Measurements from ENCODE around the gene AKAP6. TPM values are rescaled to one million over a fixed set of nuclear protein-coding genes. Genes with fewer than 3 reads are reported as not detected.

The AKAP6 gene
- total and polyA plus RNA-seq, 10 of the 15 experiments (the other 5 are each of a cell fraction or from before 2014, with no cell fraction given), result 0.35 to 5.9 (median 2.2) TPM

DNA sequence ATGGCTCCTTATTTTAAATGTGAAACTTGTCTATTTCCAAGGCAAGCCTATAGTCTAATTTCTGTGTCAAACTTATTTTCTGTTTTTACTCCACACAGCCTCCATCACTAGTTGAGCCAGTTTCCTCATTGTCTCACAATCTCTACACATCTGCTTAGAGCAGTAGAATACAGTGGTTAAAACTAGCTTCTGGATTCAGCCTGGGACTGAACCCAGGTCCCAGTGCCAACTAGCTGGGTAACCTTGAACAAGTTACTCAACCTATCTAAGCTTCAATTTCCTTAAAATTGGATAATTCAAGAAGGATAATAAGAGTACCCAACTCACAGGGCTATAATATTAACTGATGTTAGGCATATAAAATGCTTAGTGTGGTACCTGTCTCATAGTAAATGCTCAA, 304.8 kb downstream of the AKAP6 start:
- no TSS peak for BruUV-seq (replicated peaks)
- H3K4me1 ChIP-seq (ENCODE audit: control insufficient read depth, insufficient read depth, low read length), result no peaks in the 10 kb centered on the region
- in situ Hi-C loops (cut with MboI) (no loop called here), intact Hi-C loops (cut with micrococcal nuclease; ENCODE audit: unreplicated experiment) (no loop called here)
- no peaks in the 10 kb centered on the region for H3K27me3 ChIP-seq (replicated peaks in 1 of 2; ENCODE audit: control insufficient read depth in 2 of 2, insufficient read depth in 2 of 2, low read length in 1 of 2)
- CTCF ChIA-PET, result interaction anchor here (1.0 kb wide), 1 partner anchor 12 kb away, joined by 3 read pairs; no protein-coding TSS in a partner anchor
- FAIRE-seq, result no peak
- H3K4me2 ChIP-seq (ENCODE audit: control insufficient read depth, insufficient read depth), result no peak overlapping the region
- H3K79me2 ChIP-seq (ENCODE audit: control insufficient read depth, insufficient read depth, low read length), result no peaks in the 10 kb centered on the region
- ATAC-seq, result no peak
- H3K9ac ChIP-seq (ENCODE audit: control insufficient read depth, insufficient read depth, low read length), result no peak overlapping the region
- POLR2A ChIA-PET, result no interaction called here
- SMC1A ChIA-PET (ENCODE audit: uncharacterized antibody, unreplicated experiment), result no interaction called here
- H3K27ac ChIP-seq (ENCODE audit: control insufficient read depth, insufficient read depth), result no peak overlapping the region
- H3K9me3 ChIP-seq (replicated peaks; ENCODE audit: control insufficient read depth, insufficient read depth, low read length), result no peaks in the 10 kb centered on the region
- no peaks in the 10 kb centered on the region for H3K36me3 ChIP-seq (ENCODE audit: control insufficient read depth in 2 of 2, insufficient read depth in 2 of 2, low read length in 1 of 2)
- no peaks in the 10 kb centered on the region for H4K20me1 ChIP-seq (ENCODE audit: control insufficient read depth, insufficient read depth)
- H2AFZ ChIP-seq (ENCODE audit: control insufficient read depth, low read depth, low read length), result no peak overlapping the region
- RAD21 ChIA-PET (ENCODE audit: unreplicated experiment), result no interaction called here
- DNase-seq (ENCODE audit: low read depth, low spot score), result no peak
- no peak overlapping the region for H3K4me3 ChIP-seq
- TF ChIP-seq ZNF274 (IDR thresholded peaks at IDR 0.05; ENCODE audit: insufficient read depth, insufficient read length), result no peak
- no peak for TF ChIP-seq EZH2 (IDR thresholded peaks at IDR 0.05; ENCODE audit: borderline replicate concordance, control insufficient read depth, low read depth, low read length)
- TF ChIP-seq, protein P1, sequence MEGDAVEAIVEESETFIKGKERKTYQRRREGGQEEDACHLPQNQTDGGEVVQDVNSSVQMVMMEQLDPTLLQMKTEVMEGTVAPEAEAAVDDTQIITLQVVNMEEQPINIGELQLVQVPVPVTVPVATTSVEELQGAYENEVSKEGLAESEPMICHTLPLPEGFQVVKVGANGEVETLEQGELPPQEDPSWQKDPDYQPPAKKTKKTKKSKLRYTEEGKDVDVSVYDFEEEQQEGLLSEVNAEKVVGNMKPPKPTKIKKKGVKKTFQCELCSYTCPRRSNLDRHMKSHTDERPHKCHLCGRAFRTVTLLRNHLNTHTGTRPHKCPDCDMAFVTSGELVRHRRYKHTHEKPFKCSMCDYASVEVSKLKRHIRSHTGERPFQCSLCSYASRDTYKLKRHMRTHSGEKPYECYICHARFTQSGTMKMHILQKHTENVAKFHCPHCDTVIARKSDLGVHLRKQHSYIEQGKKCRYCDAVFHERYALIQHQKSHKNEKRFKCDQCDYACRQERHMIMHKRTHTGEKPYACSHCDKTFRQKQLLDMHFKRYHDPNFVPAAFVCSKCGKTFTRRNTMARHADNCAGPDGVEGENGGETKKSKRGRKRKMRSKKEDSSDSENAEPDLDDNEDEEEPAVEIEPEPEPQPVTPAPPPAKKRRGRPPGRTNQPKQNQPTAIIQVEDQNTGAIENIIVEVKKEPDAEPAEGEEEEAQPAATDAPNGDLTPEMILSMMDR (IDR thresholded peaks at IDR 0.05 in 2 of 3, conservative IDR thresholded peaks at IDR 0.05 in 1 of 3; ENCODE audit: control insufficient read depth in 2 of 3, extremely low read depth in 1 of 3, insufficient read depth in 1 of 3, low read depth in 3 of 3, low read length in 3 of 3), result no peak
- TF ChIP-seq HDAC6 (IDR thresholded peaks at IDR 0.05; ENCODE audit: unreplicated experiment), result no peak
- no peak for TF ChIP-seq SREBF2 (IDR thresholded peaks at IDR 0.05; ENCODE audit: low read length)
- no peak for TF ChIP-seq CBX3 (IDR thresholded peaks at IDR 0.05; ENCODE audit: borderline replicate concordance, low read depth)
- TF ChIP-seq PML (IDR thresholded peaks at IDR 0.05; ENCODE audit: low read length), result no peak
- no peak for TF ChIP-seq TCF7 (IDR thresholded peaks at IDR 0.05; ENCODE audit: borderline replicate concordance)
- no peak for TF ChIP-seq NRF1 (conservative IDR thresholded peaks at IDR 0.05; ENCODE audit: low read depth, low read length)
- TF ChIP-seq, protein P2, sequence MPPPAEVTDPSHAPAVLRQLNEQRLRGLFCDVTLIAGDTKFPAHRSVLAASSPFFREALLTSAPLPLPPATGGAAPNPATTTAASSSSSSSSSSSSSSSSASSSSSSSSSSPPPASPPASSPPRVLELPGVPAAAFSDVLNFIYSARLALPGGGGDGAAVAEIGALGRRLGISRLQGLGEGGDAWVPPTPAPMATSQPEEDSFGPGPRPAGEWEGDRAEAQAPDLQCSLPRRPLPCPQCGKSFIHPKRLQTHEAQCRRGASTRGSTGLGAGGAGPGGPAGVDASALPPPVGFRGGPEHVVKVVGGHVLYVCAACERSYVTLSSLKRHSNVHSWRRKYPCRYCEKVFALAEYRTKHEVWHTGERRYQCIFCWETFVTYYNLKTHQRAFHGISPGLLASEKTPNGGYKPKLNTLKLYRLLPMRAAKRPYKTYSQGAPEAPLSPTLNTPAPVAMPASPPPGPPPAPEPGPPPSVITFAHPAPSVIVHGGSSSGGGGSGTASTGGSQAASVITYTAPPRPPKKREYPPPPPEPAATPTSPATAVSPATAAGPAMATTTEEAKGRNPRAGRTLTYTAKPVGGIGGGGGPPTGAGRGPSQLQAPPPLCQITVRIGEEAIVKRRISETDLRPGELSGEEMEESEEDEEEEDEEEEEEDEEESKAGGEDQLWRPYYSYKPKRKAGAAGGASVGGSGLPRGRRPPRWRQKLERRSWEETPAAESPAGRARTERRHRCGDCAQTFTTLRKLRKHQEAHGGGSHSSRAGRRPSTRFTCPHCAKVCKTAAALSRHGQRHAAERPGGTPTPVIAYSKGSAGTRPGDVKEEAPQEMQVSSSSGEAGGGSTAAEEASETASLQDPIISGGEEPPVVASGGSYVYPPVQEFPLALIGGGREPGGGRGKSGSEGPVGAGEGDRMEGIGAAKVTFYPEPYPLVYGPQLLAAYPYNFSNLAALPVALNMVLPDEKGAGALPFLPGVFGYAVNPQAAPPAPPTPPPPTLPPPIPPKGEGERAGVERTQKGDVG (CRISPR knock-in tag; IDR thresholded peaks at IDR 0.05), result no peak
- TF ChIP-seq, protein P3, sequence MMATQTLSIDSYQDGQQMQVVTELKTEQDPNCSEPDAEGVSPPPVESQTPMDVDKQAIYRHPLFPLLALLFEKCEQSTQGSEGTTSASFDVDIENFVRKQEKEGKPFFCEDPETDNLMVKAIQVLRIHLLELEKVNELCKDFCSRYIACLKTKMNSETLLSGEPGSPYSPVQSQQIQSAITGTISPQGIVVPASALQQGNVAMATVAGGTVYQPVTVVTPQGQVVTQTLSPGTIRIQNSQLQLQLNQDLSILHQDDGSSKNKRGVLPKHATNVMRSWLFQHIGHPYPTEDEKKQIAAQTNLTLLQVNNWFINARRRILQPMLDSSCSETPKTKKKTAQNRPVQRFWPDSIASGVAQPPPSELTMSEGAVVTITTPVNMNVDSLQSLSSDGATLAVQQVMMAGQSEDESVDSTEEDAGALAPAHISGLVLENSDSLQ (IDR thresholded peaks at IDR 0.05), result no peak
- no peak for TF ChIP-seq ASH2L (IDR thresholded peaks at IDR 0.05; ENCODE audit: borderline replicate concordance, low read depth)
- TF ChIP-seq, protein P4, sequence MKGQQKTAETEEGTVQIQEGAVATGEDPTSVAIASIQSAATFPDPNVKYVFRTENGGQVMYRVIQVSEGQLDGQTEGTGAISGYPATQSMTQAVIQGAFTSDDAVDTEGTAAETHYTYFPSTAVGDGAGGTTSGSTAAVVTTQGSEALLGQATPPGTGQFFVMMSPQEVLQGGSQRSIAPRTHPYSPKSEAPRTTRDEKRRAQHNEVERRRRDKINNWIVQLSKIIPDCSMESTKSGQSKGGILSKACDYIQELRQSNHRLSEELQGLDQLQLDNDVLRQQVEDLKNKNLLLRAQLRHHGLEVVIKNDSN (IDR thresholded peaks at IDR 0.05; ENCODE audit: borderline replicate concordance, extremely low read length, insufficient read depth, low read depth, low read length), result no peak
- no peak for TF ChIP-seq YY1 (IDR thresholded peaks at IDR 0.05; ENCODE audit: low read depth, low read length)
- TF ChIP-seq POU2F2 (IDR thresholded peaks at IDR 0.05; ENCODE audit: borderline replicate concordance, low read depth, low read length), result no peak
- no peak for TF ChIP-seq CEBPB (IDR thresholded peaks at IDR 0.05; ENCODE audit: borderline replicate concordance in 1 of 2, low read depth in 2 of 2, low read length in 2 of 2)
- TF ChIP-seq, protein P5, sequence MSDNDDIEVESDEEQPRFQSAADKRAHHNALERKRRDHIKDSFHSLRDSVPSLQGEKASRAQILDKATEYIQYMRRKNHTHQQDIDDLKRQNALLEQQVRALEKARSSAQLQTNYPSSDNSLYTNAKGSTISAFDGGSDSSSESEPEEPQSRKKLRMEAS (IDR thresholded peaks at IDR 0.05; ENCODE audit: low read depth, low read length), result no peak
- TF ChIP-seq ZNF622 (IDR thresholded peaks at IDR 0.05), result no peak
- TF ChIP-seq SUZ12 (IDR thresholded peaks at IDR 0.05; ENCODE audit: unreplicated experiment), result no peak
